BJ (cell line): Measurements from ENCODE around the gene PIGV. TPM values are rescaled to one million over a fixed set of nuclear protein-coding genes. Genes with fewer than 3 reads are reported as not detected.

Experiments
- CTCF ChIA-PET: fragments of 350-600 bp; formaldehyde crosslinking; extraction: SDS; loops from one replicate; lab custom pipeline; 2021; ENCODE audit warnings: antibody characterized with exemption, inconsistent platforms; lab: Yijun Ruan, JAX
- POLR2A ChIA-PET: fragments of 300-600 bp; sonication (Branson Sonifier 250); formaldehyde crosslinking; extraction: SDS; loops from one replicate; lab custom pipeline; 2021; ENCODE audit warnings: antibody characterized with exemption; lab: Charles Lee
- DNase-seq: peaks from one replicate; pipeline ENCODE4 v3.0.0-alpha.2; 2011; ENCODE audit warnings: low read depth
- H3K27me3 ChIP-seq: 2 replicates; pipeline ENCODE4 v1.6.0; 2011; ENCODE audit warnings: low read length; ENCODE audit not compliant: control insufficient read depth, insufficient read depth
- H3K36me3 ChIP-seq: 2 replicates; pipeline ENCODE4 v1.5.1; 2011; ENCODE audit warnings: low read length; ENCODE audit not compliant: control insufficient read depth, insufficient read depth
- H3K4me3 ChIP-seq: 2 replicates; pipeline ENCODE4 v1.5.1; 2011; ENCODE audit warnings: low read depth, mild to moderate bottlenecking, control low read depth, low read length
- polyA plus RNA-seq: library from polyadenylated mRNA; depleted of rRNA; stranded (reverse); fragments of >200 nt; gene quantifications from 2 replicates; pipeline ENCODE4 v1.2.3, GENCODE V29; 2011
- TF ChIP-seq, protein P1 (sequence below): IDR thresholded peaks from 2 replicates; pipeline ENCODE4 v1.5.1; 2011; ENCODE audit warnings: low read depth, mild to moderate bottlenecking, control low read depth, inconsistent platforms, low read length, moderate library complexity; ENCODE audit not compliant: insufficient read depth

PIGV gene
- polyA plus RNA-seq, 1 experiment = 28.0 TPM

DNA sequence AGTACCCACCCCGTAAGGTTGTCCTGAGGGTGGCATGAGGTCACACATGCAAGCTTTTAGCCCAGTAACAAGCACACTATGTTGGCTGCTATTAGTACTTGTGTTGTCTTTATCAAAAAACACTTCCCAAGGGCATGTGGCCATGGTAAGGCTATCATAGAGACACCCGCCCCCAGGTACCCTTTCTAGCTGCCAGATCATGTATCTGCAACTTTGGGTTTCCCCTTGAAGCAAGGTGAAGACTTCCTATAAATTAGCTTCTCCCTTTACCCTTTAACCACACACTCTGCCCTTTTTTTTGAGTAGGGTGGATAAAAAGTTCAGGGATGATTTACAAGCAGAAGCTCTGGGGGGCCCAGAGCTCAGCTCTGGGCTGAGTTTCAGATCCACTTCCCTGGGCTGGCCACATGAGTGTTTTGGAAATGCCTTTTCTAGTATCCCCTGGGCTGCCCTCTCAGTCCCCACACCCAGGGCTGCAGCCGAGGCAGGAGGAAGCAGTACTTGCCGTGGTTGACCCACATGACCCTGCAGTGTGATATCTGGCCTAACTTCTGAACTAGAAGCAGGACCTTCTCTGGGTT, 40.8 kb downstream of the PIGV start:
- CTCF ChIA-PET = interaction anchor here (1.2 to 1.6 kb wide), 2 partner anchors 9 to 18 kb away, joined by 3 to 6 read pairs; no protein-coding TSS in a partner anchor
- H3K4me3 ChIP-seq = no peak overlapping the region

DNA sequence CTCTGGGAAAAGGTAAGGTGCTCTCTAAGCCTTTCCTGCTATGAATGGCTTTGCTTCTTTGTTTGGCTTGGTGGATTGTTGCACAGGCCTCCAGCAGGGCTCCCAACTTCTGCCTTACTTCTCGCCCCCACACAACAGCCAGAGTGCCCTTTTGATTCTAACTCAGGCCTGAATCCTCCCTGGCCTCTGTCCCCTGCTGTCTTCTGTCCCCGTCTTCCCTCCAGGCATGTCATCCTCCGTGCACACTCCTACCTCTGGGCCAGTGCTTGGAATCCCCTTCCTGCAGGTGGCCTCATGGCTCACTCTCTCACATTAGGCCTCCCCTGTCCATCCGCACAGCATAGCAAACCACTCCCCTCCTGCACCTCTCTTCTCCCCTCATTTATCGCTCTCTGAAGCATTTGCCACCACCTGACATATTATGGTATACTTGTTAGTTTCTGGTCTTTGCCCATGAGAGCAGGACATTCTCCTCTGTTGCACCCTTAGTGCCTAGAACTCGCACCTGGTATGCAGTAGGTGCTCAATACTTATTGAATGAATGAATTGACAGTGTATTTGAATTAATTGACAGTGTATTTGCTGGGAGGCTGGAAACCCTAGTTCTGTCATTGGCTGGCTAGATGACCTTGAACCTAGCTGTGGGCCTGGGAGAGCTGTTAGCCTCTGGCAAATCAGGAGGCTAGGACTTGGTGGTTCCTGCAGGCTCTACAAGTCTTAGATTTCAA, 41.6 kb downstream of the PIGV start:
- Histone ChIP-seq H3K4me3 (no peak overlapping the region), H3K27me3 (no peaks in the 10 kb centered on the region), H3K36me3 (peaks cover 9% of the 10 kb centered on the region)
- ChIA-PET POLR2A (no interaction called here), CTCF (interaction anchor here (0.6 kb wide), 1 partner anchor 223 kb away, joined by 3 read pairs; no protein-coding TSS in a partner anchor)
- TF ChIP-seq, protein P1, sequence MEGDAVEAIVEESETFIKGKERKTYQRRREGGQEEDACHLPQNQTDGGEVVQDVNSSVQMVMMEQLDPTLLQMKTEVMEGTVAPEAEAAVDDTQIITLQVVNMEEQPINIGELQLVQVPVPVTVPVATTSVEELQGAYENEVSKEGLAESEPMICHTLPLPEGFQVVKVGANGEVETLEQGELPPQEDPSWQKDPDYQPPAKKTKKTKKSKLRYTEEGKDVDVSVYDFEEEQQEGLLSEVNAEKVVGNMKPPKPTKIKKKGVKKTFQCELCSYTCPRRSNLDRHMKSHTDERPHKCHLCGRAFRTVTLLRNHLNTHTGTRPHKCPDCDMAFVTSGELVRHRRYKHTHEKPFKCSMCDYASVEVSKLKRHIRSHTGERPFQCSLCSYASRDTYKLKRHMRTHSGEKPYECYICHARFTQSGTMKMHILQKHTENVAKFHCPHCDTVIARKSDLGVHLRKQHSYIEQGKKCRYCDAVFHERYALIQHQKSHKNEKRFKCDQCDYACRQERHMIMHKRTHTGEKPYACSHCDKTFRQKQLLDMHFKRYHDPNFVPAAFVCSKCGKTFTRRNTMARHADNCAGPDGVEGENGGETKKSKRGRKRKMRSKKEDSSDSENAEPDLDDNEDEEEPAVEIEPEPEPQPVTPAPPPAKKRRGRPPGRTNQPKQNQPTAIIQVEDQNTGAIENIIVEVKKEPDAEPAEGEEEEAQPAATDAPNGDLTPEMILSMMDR = no peak
- no peak for DNase-seq

More for the DNA sequence above, 40.8 kb downstream of the PIGV start:
- POLR2A ChIA-PET = no interaction called here
- peaks cover 6% of the 10 kb centered on the region for H3K36me3 ChIP-seq
- no peak for DNase-seq
- TF ChIP-seq, protein P1 = no peak
- H3K27me3 ChIP-seq = no peaks in the 10 kb centered on the region

DNA sequence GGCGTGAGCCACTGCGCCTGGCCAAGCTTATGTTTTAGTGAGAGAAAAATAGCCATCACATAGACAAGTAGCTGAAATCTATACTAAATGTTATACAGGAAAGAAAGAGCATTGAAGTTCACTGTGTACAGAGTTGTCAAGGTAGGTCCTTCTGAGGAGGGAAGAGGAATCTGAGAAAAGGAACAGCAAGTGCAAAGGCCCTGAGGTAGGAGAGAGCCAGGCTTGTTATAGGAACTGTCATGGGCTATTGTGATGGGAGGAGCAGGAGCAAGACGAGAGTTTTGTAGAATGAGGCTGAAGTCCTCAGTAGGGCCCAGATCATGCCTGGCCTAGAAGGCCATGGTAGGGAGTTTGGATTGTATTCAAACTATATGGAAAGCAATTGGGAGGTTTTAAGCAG, 43.3 kb downstream of the PIGV start:
- CTCF ChIA-PET = no interaction called here

DNA sequence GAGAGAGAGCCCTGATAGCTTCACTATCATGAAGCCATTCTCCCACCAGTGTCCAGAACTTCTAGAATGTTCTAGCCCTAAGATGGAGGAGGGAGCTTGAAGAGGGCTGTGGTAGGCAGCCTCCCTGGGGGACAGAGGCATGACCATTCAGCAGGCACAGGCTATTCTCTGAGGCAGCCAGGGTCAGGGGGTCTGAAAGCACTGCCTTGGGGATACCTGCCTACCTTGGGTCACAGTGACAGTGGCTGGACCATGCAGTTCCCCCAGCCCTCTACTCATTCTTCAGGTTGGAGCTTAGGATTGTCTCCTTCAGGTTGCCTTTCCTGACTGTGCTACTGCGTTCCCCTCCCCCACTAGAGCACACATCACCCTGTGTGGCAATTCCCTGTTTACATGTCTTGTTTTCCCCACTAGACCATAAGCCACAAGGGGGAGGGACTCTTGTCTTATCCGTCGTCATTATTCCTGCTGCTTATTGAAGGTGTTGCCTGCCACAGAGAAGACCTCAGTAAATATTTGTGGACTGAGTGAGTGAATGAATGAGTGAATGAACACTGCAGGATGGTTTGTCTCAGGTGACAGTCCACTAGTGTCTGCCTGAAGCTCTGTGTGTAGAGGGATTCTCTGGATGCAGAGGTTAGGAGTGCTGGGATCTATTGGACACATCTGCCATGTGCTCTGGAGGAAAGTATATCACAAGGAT, 43.9 kb downstream of the PIGV start:
- CTCF ChIA-PET = interaction anchor here (1.3 kb wide), 1 partner anchor 47 kb away, joined by 3 read pairs; no protein-coding TSS in a partner anchor
- no peak for DNase-seq
- POLR2A ChIA-PET = no interaction called here

More for the DNA sequence above, 43.3 kb downstream of the PIGV start:
- POLR2A ChIA-PET = no interaction called here
- TF ChIP-seq, protein P1 = no peak
- no peak for DNase-seq
- no peaks in the 10 kb centered on the region for H3K27me3 ChIP-seq
- peaks cover 16% of the 10 kb centered on the region for H3K36me3 ChIP-seq
- H3K4me3 ChIP-seq = no peak overlapping the region

More for the DNA sequence above, 43.9 kb downstream of the PIGV start:
- Histone ChIP-seq H3K4me3 (no peak overlapping the region), H3K27me3 (no peaks in the 10 kb centered on the region), H3K36me3 (peaks cover 17% of the 10 kb centered on the region)
- TF ChIP-seq, protein P1 = no peak
